MCF 10A (cell line): ENCODE measurements around the gene FGGY. TPM values are rescaled to one million over a fixed set of nuclear protein-coding genes. Genes with fewer than 3 reads are reported as not detected.

ENCODE experiments used
- BruUV-seq: library from RNA; stranded (reverse); fragments of 400-500 nt; replicated peaks from 2 replicates; lab custom pipeline; 2021; lab: Mats Ljungman, UMichigan
- CTCF ChIA-PET: fragments of 300-600 bp; sonication (Branson Sonifier 250); formaldehyde crosslinking; extraction: SDS; loops from one replicate; lab custom pipeline; 2021; ENCODE audit warnings: antibody characterized with exemption, inconsistent platforms; lab: Yijun Ruan, JAX
- POLR2A ChIA-PET: fragments of 300-600, 350-650 bp; sonication (Branson Sonifier 250); formaldehyde crosslinking; extraction: SDS; loops from one replicate; lab custom pipeline; 2020; ENCODE audit warnings: antibody characterized with exemption, inconsistent platforms; lab: Yijun Ruan, JAX
- DNase-seq: peaks from one replicate; pipeline ENCODE4 v3.0.0-alpha.2; 2018; ENCODE audit not compliant: unreplicated experiment
- H3K27ac Mint-ChIP-seq: one replicate; pipeline ENCODE4 v1.8.0; 2022; ENCODE audit warnings: mild to moderate bottlenecking, low read depth, mixed read lengths; ENCODE audit not compliant: unreplicated experiment
- H3K27me3 Mint-ChIP-seq: one replicate; pipeline ENCODE4 v1.8.0; 2022; ENCODE audit warnings: mixed read lengths; ENCODE audit not compliant: insufficient read depth, unreplicated experiment
- H3K36me3 Mint-ChIP-seq: one replicate; pipeline ENCODE4 v1.8.0; 2022; ENCODE audit warnings: mild to moderate bottlenecking, moderate library complexity, mixed read lengths; ENCODE audit not compliant: insufficient read depth, unreplicated experiment
- H3K4me1 Mint-ChIP-seq: one replicate; pipeline ENCODE4 v1.8.0; 2022; ENCODE audit warnings: mixed read lengths; ENCODE audit not compliant: insufficient read depth, unreplicated experiment
- H3K4me3 Mint-ChIP-seq: one replicate; pipeline ENCODE4 v1.8.0; 2022; ENCODE audit warnings: mild to moderate bottlenecking, moderate library complexity, mixed read lengths; ENCODE audit not compliant: unreplicated experiment
- H3K9me3 Mint-ChIP-seq: one replicate; pipeline ENCODE4 v1.8.0; 2022; ENCODE audit warnings: mixed read lengths; ENCODE audit not compliant: unreplicated experiment
- intact Hi-C: fragments of 100-400 bp; cut with micrococcal nuclease; formaldehyde crosslinking; loops from 2 replicates; pipeline ENCODE4 v1.14.1; 2022
- total RNA-seq: library from RNA; stranded (reverse); gene quantifications from 2 replicates; pipeline ENCODE4 v1.2.3, GENCODE V29; 2022
- TF ChIP-seq, protein P1 (sequence below): fragments of 200-600 bp; IDR thresholded peaks from one replicate; pipeline ENCODE4 v1.8.0; 2022; ENCODE audit warnings: antibody characterized with exemption, mild to moderate bottlenecking; ENCODE audit not compliant: unreplicated experiment

FGGY gene
- total RNA-seq, 1 experiment from 2014 or later = 10.6 TPM

DNA sequence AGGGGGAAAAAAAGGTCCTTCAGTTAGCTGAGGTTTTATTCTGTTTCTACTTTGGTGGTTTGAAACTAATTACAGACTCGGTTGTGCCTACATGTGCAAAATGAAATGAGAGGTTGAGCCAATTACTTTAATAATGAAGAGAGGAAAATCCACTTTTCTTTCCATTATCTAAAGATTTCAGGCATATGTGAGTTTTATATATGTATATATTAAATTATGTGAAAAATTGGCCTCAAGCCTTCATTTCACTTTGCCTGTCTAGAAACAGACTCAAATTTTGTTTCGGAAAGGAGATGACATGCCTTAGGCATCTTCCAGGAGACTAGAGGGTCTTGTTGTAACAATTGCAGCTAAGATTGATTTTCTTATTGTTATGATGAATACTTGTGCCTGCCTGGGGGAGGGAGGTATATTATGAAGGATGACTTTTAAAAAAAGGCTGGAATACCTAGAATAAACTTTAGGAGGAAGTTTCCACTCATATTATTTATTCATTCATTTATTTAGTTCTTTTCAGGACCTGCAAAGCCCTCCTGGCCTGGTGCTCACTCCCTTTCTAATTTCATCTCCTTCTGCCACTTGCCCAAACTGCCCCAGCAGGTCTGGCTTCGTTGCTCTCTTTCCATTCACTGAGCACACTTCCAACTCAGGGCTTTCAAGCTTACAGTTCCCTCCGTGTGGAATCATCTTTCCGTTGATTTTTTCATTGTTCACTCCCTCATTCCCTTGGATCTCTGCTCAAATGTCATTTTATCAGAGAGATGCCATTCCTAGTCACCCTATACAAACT is 423.6 kb downstream of the FGGY start:
- H3K27me3 Mint-ChIP-seq = no peaks in the 10 kb centered on the region
- DNase-seq = no peak
- H3K4me1 Mint-ChIP-seq = no peaks in the 10 kb centered on the region
- H3K36me3 Mint-ChIP-seq = no peaks in the 10 kb centered on the region
- H3K4me3 Mint-ChIP-seq = no peak overlapping the region
- ChIA-PET CTCF (interaction anchor here (0.6 kb wide), 1 partner anchor 52 kb away, joined by 4 read pairs; no protein-coding TSS in a partner anchor), POLR2A (no interaction called here)
- no peak overlapping the region for H3K27ac Mint-ChIP-seq
- no TSS peak for BruUV-seq
- intact Hi-C loops = no loop called here
- peaks cover 7% of the 10 kb centered on the region for H3K9me3 Mint-ChIP-seq
- TF ChIP-seq, protein P1, sequence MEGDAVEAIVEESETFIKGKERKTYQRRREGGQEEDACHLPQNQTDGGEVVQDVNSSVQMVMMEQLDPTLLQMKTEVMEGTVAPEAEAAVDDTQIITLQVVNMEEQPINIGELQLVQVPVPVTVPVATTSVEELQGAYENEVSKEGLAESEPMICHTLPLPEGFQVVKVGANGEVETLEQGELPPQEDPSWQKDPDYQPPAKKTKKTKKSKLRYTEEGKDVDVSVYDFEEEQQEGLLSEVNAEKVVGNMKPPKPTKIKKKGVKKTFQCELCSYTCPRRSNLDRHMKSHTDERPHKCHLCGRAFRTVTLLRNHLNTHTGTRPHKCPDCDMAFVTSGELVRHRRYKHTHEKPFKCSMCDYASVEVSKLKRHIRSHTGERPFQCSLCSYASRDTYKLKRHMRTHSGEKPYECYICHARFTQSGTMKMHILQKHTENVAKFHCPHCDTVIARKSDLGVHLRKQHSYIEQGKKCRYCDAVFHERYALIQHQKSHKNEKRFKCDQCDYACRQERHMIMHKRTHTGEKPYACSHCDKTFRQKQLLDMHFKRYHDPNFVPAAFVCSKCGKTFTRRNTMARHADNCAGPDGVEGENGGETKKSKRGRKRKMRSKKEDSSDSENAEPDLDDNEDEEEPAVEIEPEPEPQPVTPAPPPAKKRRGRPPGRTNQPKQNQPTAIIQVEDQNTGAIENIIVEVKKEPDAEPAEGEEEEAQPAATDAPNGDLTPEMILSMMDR = no peak

DNA sequence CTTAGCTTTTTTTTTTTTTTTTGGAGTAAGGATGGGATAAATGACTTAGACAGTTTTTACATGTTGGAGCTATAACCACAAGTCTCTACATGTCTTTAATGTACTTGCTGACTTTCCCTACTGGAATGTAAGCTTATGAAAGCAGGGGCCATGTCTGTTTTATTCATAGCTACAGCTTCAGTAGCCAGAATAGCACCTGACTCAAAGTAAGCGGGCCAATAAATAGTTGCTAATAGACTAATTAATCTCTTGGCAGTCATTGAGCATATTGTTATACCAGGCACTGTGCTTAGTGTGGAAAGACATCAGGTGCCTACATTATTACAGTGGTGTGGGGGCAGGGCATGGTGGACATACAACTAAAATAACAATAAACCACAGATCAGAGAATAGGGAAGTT is 433.4 kb downstream of the FGGY start:
- BruUV-seq = no TSS peak
- peak; percentile 62 for DNase-seq

DNA sequence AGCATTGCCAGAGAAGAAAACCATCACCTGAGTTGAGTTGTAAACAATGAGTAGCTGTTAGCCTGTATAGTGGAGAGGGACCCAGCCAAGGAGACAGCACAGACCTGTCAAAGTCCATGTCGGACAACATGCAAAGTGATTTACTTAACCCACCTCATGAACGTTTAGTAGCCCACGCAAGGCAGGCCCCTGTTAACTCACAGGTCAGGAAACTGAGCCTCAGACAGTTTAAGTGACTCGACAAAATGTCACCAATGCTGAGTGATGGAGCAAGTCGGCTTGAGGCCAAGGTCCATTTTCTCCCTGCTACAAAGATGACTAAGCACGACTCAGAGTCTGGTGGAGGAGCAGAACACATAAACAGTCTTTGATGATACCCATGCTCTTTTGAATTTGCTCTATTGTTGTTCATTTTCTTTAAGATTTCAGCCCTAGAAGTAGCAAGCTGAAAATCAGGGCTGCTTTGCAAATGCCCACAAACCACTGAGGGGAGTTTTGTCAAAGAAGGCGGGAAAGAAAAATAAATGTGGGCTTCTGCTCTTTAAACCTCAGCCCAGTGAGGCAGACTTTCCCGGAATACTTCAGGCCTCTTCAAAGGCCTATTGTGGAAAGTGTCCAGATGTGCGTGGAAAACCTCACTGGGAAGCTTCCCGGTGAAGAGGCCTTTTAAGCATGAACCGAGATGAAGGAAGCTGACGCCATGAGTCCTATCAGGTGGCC is 434.0 kb downstream of the FGGY start:
- ChIA-PET CTCF (interaction anchor here (1.0 to 3.6 kb wide), 8 partner anchors 12 to 799 kb away, joined by 3 to 33 read pairs (median 7); no protein-coding TSS in a partner anchor), POLR2A (interaction anchor here (0.6 to 4.6 kb wide), 19 partner anchors 10 to 1004 kb away, joined by 3 to 79 read pairs (median 4); partner anchors contain the start of genes FGGY and JUN)
- intact Hi-C loops = no loop called here
- Mint-ChIP-seq H3K36me3 (peaks cover 5% of the 10 kb centered on the region), H3K9me3 (peaks cover 3% of the 10 kb centered on the region), H3K27me3 (no peaks in the 10 kb centered on the region), H3K4me1 (peaks cover 38% of the 10 kb centered on the region), H3K27ac (peak overlapping the region; percentile 74), H3K4me3 (no peak overlapping the region)
- DNase-seq = peak; percentile 91
- TF ChIP-seq, protein P1 = no peak
- BruUV-seq = no TSS peak

More for the DNA sequence above, 433.4 kb downstream of the FGGY start:
- intact Hi-C loops = no loop called here
- Mint-ChIP-seq H3K36me3 (peaks cover 5% of the 10 kb centered on the region), H3K27ac (peak overlapping the region; percentile 74), H3K4me1 (peaks cover 38% of the 10 kb centered on the region), H3K27me3 (no peaks in the 10 kb centered on the region), H3K9me3 (no peaks in the 10 kb centered on the region), H3K4me3 (peak overlapping the region; percentile 26)
- CTCF ChIA-PET = interaction anchor here (0.8 to 3.6 kb wide), 7 partner anchors 12 to 798 kb away, joined by 3 to 33 read pairs (median 8); no protein-coding TSS in a partner anchor
- POLR2A ChIA-PET = interaction anchor here (0.9 to 4.6 kb wide), 16 partner anchors 11 to 950 kb away, joined by 3 to 79 read pairs (median 4); partner anchors contain the start of gene JUN
- TF ChIP-seq, protein P1 = no peak
